Ovary (tissue), 3 donors: ENCODE data around the gene CDKN2B-AS1.

Experiments used
- POLR2A ChIP-seq: fragments of 450-650 bp; IDR thresholded peaks from one replicate; pipeline ENCODE4 v1.6.1; 2017; ENCODE audit warnings: antibody characterized with exemption, mild to moderate bottlenecking, moderate library complexity
- TF ChIP-seq, protein P1 (sequence below), 3 donors: fragments of 450-650 bp in 2 of 3; fragments of 200-600 bp in 1 of 3; IDR thresholded peaks; one replicate each; pipeline versions ENCODE4 v1.5.1 to v1.8.0; 2016 to 2022; ENCODE audit warnings: antibody characterized with exemption in 3 of 3, mild to moderate bottlenecking in 1 of 3
- donor health status: DM: no; HTN: no; CAD: no.

- TF ChIP-seq, protein P1, sequence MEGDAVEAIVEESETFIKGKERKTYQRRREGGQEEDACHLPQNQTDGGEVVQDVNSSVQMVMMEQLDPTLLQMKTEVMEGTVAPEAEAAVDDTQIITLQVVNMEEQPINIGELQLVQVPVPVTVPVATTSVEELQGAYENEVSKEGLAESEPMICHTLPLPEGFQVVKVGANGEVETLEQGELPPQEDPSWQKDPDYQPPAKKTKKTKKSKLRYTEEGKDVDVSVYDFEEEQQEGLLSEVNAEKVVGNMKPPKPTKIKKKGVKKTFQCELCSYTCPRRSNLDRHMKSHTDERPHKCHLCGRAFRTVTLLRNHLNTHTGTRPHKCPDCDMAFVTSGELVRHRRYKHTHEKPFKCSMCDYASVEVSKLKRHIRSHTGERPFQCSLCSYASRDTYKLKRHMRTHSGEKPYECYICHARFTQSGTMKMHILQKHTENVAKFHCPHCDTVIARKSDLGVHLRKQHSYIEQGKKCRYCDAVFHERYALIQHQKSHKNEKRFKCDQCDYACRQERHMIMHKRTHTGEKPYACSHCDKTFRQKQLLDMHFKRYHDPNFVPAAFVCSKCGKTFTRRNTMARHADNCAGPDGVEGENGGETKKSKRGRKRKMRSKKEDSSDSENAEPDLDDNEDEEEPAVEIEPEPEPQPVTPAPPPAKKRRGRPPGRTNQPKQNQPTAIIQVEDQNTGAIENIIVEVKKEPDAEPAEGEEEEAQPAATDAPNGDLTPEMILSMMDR (IDR thresholded peaks at IDR 0.05): no peak
- TF ChIP-seq POLR2A: no peak
Observed at GRCh38 chr9:21991072-21991959, 3.3 kb upstream of the CDKN2B-AS1 start.
